PC-3 (cell line): ENCODE data around the gene TSPAN13.

ENCODE experiments used
- EZH2phosphoT487 ChIP-seq: fragments of 300-600 bp; sonication (generic); IDR thresholded peaks from 2 replicates; pipeline ENCODE4 v1.6.1; 2018; ENCODE audit warnings: mild to moderate bottlenecking, antibody characterized with exemption, low read length, borderline replicate concordance
- TF ChIP-seq, protein P1 (sequence below): fragments of 300-600 bp; sonication (generic); conservative IDR thresholded peaks from 2 replicates; pipeline ENCODE4 v1.5.1; 2017; ENCODE audit warnings: antibody characterized with exemption, low read depth, mild to moderate bottlenecking, low read length

DNA sequence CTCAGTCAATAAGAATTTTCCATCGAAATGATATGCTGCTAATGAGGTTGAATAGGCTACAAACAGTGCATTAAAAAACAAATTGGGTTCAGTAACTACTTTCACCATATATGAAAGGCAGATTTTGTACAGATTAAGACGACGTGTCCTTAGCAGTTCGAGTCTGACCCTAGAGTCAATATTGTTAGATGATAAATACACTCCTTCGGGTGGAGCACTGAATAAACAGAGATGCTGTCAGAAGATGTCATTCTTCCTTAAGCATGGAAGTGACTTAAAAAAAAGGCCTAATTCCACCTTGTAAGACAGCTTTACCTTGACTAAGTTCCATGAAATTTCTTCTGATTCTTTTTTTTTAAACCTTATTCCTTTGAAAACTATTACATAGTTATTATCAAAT lies 57.0 kb downstream of the TSPAN13 start:
- TF ChIP-seq, protein P1, sequence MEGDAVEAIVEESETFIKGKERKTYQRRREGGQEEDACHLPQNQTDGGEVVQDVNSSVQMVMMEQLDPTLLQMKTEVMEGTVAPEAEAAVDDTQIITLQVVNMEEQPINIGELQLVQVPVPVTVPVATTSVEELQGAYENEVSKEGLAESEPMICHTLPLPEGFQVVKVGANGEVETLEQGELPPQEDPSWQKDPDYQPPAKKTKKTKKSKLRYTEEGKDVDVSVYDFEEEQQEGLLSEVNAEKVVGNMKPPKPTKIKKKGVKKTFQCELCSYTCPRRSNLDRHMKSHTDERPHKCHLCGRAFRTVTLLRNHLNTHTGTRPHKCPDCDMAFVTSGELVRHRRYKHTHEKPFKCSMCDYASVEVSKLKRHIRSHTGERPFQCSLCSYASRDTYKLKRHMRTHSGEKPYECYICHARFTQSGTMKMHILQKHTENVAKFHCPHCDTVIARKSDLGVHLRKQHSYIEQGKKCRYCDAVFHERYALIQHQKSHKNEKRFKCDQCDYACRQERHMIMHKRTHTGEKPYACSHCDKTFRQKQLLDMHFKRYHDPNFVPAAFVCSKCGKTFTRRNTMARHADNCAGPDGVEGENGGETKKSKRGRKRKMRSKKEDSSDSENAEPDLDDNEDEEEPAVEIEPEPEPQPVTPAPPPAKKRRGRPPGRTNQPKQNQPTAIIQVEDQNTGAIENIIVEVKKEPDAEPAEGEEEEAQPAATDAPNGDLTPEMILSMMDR = no peak
- no peak for TF ChIP-seq EZH2phosphoT487
